Measurements from ENCODE around the gene NYAP2.

NYAP2 gene

DNA sequence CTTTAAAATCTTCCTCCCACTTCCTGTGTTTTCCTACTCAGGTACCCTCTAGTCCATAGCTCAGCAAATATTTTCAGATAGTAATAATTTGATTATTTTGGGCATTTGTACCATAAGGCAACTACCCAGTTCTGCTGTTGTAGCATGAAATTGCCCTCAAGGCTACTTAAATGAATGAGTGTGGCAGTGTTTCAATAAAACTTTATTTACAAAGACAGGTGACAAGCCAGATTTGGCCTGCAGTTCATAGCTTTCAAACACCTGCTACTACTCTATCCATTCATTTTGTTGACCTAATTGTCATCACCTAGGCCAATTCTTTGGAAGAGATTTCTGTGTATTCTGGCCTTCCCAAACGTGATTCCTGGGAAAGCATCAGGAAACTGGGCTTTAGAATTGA lies 28.9 kb downstream of the NYAP2 start:
- DNase-seq (ENCODE audit: low read depth in 2 of 2): no peak

DNA sequence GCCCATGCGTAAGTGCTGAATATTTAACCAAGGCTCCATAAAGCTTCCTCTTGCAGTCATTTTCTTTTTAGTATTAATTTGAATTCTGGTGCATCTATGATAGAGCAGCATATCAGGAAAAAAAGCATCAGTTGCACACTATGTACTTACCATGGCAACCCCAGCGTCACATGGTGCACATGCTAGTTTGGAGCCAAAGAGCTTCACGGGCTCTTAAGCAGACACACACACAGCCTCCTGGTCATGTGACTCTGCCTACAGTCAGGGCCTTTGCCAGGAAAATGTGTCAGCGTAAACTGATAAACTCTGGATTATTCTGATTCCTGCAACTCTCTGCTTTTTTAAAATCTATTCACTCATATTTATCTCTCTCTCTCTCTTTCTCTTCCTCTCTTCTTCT lies 30.2 kb downstream of the NYAP2 start:
- DNase-seq (ENCODE audit: low read depth in 2 of 2): no peak

DNA sequence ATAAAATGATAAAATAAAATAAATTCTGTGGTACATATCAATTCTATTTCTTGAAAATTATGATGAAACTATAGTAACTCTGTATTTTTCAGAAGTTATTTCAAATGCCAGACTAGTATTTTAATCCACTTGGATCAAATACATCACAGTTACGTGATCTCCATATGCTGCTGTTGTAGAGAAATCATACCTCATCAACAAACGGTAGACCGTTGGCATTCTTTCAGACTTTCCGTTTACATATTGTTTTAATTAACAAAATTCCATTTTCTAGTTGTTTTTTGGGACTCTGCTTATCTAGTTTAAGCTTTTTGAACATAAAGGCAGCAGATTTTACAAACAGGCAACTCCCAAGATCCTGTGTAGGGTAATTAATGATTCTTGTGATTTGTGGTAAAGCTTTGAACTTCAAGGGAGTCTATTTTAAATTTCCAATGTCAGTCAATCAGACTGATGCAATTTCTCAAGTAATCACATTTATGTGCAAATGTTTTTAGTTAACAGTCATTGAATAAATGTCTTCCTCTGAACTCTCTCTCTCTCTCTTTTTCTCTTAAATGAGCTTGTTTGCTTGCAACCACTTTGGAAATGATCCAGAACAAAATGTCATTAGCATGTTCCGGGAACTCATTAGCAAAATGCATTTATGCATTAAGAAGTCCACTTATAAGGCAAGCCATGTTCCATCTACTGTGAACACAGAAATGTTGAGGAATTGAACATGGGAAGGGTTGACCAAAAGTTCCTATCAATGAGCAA lies 31.8 kb downstream of the NYAP2 start:
- no peak for DNase-seq (ENCODE audit: low read depth in 2 of 2)

DNA sequence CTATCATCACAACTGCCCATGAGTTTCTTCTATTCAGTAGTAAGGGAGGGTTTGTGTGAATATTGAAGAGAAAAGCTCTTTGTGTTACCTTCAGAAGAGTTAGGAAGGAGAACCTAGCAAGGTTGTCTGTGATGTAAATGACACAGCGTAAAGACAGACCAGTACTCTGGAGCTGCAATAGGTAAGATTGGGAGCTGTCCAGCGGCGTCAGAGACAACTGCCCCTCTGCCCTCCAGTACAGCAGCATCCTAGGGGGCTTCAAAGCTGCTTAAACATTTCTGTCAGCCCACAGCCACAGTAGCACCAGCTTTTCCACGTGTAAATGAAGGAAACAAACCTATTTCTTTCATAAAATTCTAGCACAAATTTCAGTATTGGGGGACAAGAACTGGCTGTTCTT lies 34.5 kb downstream of the NYAP2 start:
- DNase-seq (ENCODE audit: low read depth in 2 of 2): no peak

DNA sequence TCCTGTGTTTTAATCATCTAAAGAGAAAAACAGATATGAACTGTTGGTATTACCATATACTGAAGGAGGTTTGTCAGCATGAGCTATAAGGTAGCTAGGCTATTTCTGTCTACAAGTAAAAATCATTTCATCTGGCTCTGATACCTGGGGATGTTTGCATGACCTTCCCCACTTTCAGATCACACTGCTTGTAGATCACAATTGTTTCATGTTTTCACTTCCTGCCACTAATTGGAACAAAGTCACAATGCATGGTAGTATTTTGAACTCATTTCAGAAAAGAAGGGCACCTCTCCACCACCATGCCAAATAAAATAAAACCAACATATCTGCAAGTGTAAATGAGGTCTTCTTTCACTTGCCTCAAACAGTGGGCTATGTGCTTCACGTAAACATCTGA lies 37.8 kb downstream of the NYAP2 start:
- no peak for DNase-seq (ENCODE audit: low read depth in 2 of 2)

DNA sequence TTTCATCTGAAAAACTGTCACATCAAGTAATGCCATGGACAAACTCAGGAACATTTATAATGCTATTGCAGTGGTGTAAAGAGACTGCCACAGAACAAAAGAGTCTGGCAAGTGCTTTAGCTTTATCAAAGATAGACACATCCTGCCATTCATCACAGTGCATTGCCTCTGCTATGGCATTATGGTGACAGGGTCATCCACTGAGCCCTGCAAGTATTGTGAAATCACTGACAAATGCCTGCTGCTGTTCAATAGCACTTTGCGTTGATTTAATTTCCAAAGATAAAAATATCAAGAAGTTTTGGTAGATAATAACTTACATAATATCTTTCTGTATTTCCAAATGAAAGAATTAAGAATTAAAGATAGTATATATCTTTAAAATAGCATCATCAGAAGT lies 38.7 kb downstream of the NYAP2 start:
- no peak for DNase-seq (ENCODE audit: low read depth in 2 of 2)

DNA sequence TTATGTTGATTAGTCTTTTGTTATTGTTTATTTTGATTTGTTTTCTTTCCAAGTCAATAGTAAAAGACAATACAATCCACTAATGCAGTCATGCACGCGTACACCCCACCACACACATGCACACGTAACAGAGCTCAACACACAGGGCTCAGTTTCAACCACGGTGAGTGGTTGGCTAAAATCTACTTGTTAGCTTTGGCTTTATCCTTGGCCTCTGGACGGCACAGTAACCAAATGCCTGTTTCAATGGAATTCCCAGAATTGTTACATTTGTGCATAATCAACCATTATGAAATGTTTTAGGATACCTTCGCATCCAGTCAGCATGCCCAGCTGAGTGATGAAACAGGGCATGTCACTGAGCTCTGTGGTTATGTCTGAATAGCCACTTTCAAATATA lies 53.2 kb downstream of the NYAP2 start:
- no peak for DNase-seq (ENCODE audit: low read depth in 2 of 2)

DNA sequence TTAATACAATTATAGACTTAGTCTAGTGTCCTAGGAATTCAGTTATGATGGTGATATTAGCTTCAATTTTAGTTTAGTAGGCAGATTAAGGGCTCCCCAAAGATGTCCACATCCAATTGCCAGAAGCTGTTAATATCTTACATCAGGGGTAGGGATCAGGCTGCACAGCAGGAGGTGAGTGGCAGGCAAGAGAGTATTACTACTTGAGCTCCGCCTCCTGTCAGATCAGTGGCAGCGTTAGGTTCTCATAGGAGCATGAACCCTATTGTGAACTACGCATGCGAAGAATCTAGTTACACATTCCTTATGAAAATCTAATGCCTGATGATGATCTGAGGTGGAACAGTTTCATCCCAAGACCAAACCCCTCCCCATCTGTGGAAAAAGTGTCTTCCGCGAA lies 54.9 kb downstream of the NYAP2 start:
- no peak for DNase-seq (ENCODE audit: low read depth in 2 of 2)

DNA sequence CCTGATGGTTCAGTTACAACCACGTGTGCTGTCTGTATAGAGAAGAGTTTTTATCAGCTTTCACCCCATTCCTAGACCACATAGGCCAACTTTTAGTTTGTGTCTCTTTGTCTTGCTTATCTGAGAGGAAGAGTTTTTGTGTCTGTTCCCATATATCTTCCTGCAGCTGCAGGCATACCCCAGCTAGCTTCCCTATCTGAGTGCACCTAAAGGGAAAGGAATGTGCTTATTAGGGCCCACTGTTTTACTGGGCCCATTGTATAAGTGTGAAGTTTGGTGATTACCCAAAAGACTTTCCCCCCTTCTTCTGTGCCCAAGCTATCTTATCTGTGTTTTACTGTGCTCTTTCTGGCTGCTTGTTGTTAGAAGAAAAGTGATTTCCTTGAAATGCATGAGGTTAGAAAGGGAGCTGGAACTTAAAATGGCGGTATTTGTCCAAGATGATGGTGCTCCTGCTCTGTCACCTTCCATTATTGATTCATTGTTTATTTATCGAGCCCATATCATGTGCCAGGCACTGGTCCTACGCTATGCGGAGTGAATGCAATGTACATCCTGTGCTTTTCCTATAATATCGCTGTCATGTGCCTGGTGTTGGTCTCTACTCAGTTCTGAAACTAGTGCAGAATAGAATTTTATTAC lies 57.2 kb downstream of the NYAP2 start:
- DNase-seq (ENCODE audit: low read depth in 2 of 2): no peak

DNA sequence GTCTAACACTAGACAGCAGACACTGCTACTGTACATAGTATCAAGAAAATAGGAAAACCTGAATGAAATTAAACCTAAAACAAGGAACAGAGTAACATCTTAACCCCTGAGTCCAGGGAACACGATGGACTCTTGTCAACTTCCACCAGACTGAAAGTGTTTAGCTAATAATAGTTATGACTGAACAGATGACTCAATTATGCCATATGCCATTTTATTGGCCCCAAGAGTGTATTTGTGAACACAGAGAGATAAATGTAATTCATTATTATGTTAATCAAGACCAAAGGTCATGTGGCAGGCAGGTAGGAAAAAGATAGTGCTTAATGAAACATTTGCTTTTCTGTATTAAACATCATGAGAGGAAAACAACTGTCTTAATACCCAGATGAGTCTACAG lies 58.0 kb downstream of the NYAP2 start:
- no peak for DNase-seq (ENCODE audit: low read depth in 2 of 2)

DNA sequence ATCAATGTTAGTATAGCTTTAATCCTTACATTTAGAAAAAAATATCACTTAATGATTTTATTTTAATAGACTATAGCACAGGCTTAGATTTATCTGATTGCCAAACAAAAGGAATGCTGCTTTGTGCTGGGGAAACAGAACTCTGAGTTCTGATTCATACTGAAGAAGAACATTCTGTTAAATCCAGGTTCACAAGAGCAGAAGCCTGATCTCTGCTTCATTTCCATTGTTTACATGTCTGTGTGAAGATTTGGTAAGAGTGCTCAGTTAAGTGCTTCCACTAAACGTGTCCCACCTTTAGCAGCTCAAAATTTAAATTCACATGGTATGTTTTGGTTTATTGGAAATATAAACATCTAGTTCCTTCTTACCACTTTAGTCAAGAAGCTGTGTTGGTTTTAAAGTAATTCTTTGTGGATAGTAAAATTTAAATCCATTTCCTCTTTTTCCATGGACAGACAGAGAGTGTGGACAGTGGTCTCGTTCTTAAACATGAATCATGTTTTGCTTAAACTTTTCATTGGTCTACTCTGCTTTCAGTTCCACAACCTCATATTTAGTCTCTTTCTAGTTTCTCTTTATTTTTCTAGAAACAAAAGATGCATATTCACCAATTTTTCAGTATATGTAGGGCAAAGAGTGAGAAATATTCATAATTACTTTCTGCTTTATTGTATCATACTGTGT lies 59.1 kb downstream of the NYAP2 start:
- DNase-seq (ENCODE audit: low read depth in 2 of 2): no peak

DNA sequence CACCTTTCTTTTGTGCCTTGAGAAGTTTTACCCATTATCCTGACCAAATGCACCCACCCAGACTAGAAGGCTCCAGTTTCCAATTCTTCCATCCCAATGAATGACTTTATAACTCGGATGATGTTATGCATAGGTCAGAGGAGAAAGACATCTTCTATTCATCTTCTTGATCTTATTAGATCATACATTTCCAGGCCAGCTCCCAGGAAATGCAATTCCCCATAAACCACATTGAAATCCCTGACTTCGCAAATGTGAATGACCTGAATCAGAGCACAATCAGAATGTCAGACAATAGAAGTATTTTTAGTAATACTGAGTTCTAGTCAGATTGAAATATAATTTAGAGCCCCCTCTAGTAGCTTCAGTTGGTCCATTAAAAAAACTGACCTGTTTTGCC lies 62.9 kb downstream of the NYAP2 start:
- no peak for DNase-seq (ENCODE audit: low read depth in 2 of 2)

DNA sequence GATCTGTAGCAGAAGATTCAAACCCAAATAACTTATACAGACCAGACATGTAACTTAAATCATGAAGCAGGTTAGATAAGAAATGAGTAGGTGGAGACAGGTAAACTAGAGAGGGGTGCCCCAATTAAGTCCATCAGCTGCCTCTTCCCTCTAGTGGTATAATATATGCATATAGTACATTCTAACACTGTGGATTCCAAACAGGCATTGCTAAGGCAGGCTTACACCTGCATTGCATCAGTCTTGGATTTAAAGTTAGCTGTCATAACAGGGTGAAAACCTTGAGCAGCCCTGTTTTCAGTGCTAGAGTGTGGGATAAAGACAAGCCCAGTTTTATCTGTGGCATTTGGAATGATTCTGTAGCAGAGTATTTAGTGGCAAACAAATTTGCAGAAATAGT lies 63.4 kb downstream of the NYAP2 start:
- no peak for DNase-seq (ENCODE audit: low read depth in 2 of 2)

DNA sequence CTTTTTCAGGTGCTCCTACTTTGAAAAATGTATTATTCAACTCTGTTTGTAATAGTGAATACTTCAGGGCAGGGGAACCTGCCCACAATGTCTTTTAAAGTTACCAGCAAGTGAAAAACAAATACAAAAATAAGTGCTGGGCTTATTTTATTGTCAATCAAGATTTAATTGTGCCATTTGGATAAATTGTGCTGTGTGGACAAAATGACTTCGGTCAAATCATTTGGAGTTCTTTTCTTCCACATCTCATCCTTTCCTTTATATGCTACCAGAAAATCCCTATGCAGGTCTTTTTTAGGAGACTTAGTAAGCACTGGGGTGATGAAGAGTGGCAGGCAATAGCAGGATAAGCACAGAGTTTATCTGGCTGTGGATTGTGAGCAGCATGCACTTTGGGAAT lies 63.9 kb downstream of the NYAP2 start:
- DNase-seq (ENCODE audit: low read depth in 2 of 2): no peak

DNA sequence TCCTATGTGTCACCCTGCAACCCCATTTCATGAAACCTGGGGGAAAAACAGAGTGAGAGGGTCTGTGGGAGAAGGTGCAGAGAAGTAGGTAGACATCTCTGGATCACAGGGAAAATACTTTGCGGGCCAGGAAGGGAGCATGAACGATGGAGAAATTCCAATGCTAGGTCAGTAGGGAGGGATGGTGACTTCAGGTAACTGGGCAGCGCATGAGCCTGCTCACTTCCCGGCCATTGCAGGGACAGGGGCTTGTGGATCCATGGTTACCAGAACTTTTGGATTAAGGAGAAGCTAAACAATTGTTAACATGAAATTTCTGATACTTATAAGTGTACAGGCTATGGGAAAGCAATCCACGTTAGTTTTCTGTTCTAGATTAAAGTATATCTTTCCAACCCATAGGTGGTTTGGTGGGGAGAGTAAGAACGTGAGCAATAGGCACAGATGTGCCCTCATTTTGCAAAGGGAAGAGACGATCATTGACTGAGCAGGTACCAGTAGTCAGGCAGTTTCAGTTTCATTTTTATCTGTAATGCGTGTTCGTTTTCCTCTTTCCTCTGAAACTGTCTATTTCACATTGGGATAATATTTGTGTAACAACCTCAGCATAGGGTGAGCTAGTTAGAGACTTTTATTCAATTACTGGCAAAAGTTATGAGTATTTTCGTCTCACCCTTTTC lies 65.0 kb downstream of the NYAP2 start:
- DNase-seq (ENCODE audit: low read depth in 2 of 2): no peak

DNA sequence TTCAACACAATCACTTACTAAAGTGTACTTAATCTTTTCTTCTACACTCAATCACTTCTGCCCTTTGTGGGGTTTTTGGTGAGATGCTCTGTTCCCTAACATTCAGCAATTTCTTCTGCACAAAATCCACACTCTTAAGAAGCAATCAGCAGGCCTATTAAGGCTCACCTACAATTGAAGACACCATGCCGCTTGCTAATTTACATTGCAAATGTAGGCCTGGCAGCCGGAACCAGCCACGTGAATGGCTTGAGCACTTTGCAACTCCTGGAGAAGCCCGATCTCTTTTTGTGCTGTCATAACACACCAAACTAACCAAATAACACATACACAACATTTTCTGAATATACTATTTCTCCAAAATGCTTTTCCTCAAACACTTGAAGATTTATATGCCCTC lies 66.3 kb downstream of the NYAP2 start:
- DNase-seq (ENCODE audit: low read depth in 2 of 2): no peak

DNA sequence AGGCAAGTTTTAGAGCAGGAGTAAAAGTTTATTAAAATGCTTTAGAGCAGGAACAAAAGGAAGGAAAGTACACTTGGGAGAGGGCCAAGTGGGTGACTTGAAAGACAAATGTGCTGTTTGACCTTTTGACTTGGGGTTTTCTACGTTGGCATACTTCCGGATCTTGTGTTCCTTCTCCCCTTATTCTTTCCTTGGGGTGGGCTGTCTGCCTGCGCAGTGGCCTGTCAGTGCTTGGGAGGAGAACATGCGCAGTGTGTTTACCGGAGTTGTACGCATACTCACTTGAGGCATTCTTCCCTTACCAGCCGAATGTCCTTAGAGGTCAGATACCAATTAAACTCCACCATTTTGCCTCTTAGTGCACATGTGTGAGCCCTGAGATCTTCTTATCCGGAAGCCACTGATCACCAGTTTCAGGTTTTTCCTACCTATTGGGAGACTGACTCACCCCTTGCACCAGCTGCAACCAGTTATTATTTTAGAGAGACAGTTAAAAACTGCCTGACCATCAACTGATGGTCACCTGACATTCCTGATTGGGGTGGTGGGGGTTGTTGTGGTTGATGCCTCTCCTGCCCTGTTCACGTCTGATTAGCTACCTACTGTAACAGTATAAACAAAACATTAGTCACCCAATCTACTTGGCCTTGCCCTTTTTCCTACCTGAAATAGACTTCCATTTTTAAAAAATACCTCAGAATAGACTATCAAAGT lies 67.5 kb downstream of the NYAP2 start:
- DNase-seq (ENCODE audit: low read depth in 2 of 2): no peak

DNA sequence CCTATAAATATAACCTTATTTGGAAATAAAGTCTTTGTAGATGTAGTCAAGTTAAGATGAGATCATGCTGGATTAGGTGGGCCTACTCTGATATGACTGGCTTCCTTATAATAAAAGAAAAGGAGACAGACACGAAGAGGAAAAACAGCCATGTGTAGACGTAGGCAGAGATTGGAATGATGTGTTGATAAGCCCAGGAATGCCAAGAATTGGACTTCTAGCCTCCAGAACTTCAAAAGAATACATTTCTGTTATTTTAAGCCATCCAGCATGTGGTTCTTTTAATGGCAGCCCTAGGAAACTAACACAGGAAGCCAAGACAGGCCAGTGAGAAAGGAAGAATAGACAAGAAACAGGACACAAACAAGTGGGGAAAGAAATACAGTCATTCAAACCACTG lies 68.6 kb downstream of the NYAP2 start:
- DNase-seq (ENCODE audit: low read depth in 2 of 2): no peak

DNA sequence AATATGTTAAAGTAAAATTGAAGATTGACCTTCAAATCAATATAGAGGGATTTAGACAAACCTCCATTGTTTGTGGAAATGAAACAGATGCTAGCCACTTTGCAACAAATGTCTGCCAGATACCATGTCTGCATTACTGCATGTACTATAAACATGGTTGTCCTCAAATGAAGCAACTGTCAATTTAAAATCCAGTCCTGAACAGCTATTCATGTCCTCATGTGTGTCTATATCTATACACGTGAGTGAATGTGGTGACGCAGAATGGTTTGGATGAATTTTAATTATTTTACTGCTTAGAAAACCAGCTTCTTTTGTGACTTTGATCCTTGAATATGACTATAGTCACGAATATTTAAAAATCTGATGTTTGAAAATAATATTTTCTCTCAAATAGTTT lies 71.5 kb downstream of the NYAP2 start:
- no peak for DNase-seq (ENCODE audit: low read depth in 2 of 2)

DNA sequence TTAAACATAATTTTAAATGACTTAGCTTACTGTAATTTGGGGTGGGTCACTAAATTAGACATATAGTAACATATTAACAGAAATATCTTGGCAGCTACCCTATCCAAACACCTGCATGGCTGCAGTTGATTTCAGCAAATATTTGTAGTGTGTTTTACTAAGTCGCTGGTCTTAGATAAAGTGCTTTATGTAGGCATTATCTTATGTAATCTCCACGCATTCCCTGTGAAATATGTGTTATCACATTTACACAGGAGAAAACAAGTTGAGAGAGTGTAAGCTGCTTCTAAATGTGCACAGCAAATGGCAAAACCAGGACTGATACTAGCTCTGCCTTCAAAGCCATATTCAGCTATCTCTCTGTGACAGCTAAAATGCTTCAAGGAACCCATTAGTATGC lies 72.0 kb downstream of the NYAP2 start:
- DNase-seq (ENCODE audit: low read depth in 2 of 2): no peak

DNA sequence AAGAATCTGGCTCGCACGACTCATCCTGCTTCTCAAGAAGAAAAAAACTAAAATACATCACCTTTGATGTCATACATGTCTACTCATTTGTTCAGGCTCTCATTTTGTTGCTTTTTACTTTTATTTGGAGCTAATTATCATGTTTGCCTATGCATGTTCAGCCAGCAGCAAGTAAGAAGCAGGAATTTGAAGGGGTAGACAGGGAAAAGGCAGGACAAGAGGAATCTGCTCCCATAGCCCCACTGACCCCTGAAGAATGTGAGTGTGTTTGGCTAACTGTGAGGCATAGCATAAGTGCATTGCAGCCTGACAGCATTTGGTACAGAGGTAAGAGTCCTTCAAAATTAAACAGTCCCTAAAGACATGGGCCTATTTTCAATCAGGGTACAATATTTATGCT lies 72.7 kb downstream of the NYAP2 start:
- DNase-seq (ENCODE audit: low read depth in 2 of 2): no peak

DNA sequence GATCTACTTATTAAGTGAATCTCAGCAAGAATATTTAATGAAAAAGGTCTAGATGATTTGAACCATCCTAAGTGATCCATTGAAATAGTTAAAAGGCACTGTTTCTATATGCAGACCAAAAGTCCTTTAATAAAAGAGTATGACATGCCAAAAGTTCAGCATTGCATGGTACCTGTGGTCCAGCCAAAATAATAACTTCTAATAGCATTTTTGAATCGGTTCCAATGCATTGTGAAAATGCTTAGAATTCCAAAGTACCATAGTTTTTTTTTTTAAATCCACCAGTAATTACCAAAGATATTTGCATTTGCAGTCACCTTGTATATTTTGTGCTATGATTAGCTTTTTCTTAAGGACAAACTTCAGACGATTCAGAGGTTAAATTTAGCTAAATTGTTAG lies 79.9 kb downstream of the NYAP2 start:
- no peak for DNase-seq (ENCODE audit: low read depth in 2 of 2)

All from activated CD4-positive, alpha-beta T cell treated with anti-CD3 and anti-CD28 coated beads for 24 hours (primary cell).